ENCODE results near the gene ZNF468.
A peak's percentile ranks its signal among the peaks of the same experiment; 100 is the strongest.
"Not testable (repeated sequence)": the region's sequence is repeated elsewhere in the genome, so short reads cannot be mapped to it uniquely, and the experiment has no call there.

The ZNF468 gene

GRCh38 chr19:52857378-52858191 is at the start of gene ZNF468:
Gene ZNF468 (minus strand): TSS chr19:52857619. CDS start chr19:52854272, 3,347 bp downstream.
- DNase-seq (ENCODE audit: low spot score in 2 of 2): peak; percentile 31 to 81
- H3K4me1 ChIP-seq; H3K27me3 ChIP-seq (ENCODE audit: low read depth); H3K9me3 ChIP-seq; in situ Hi-C loops (cut with MboI; ENCODE audit: low sequenced_read_pairs); H3K36me3 ChIP-seq (replicated peaks): not testable (repeated sequence)
- H3K4me3 ChIP-seq: peak within 1 kb of the TSS; percentile 64

GRCh38 chr19:52904052-52904780 is 46.8 kb upstream of the ZNF468 start:
- DNase-seq (ENCODE audit: low spot score in 2 of 2); in situ Hi-C loops (cut with MboI; ENCODE audit: low sequenced_read_pairs): not testable (repeated sequence)

GRCh38 chr19:52901842-52902241 is 44.4 kb upstream of the ZNF468 start:
- Histone ChIP-seq H3K4me3 (no peak overlapping the region), H3K27me3 (ENCODE audit: low read depth) (no peaks in the 10 kb centered on the region), H3K9me3 (no peaks in the 10 kb centered on the region), H3K4me1 (no peaks in the 10 kb centered on the region), H3K36me3 (replicated peaks) (peaks cover 9% of the 10 kb centered on the region)
- no peak for DNase-seq (ENCODE audit: low spot score in 2 of 2)
- in situ Hi-C loops (cut with MboI; ENCODE audit: low sequenced_read_pairs): no loop called here

More at GRCh38 chr19:52904052-52904780, 46.8 kb upstream of the ZNF468 start:
- not testable (repeated sequence) for H3K4me1 ChIP-seq; H3K4me3 ChIP-seq; H3K27me3 ChIP-seq (ENCODE audit: low read depth); H3K9me3 ChIP-seq
- H3K36me3 ChIP-seq (replicated peaks): peaks cover 25% of the 10 kb centered on the region

- H3K4me1 ChIP-seq; H3K9me3 ChIP-seq; H3K4me3 ChIP-seq; in situ Hi-C loops (cut with MboI; ENCODE audit: low sequenced_read_pairs); DNase-seq (ENCODE audit: low spot score in 2 of 2); H3K27me3 ChIP-seq (ENCODE audit: low read depth); H3K36me3 ChIP-seq (replicated peaks): not testable (repeated sequence)
Measured at GRCh38 chr19:52898596-52898995, 41.2 kb upstream of the ZNF468 start.

- Histone ChIP-seq H3K4me3 (no peak overlapping the region), H3K36me3 (replicated peaks) (no peaks in the 10 kb centered on the region), H3K9me3 (no peaks in the 10 kb centered on the region), H3K27me3 (ENCODE audit: low read depth) (no peaks in the 10 kb centered on the region), H3K4me1 (no peaks in the 10 kb centered on the region)
- in situ Hi-C loops (cut with MboI; ENCODE audit: low sequenced_read_pairs): no loop called here
- no peak for DNase-seq (ENCODE audit: low spot score in 2 of 2)
Measured at GRCh38 chr19:52898101-52898500, 40.7 kb upstream of the ZNF468 start.

- H3K36me3 ChIP-seq (replicated peaks): no peaks in the 10 kb centered on the region
- no peaks in the 10 kb centered on the region for H3K9me3 ChIP-seq
- no peaks in the 10 kb centered on the region for H3K27me3 ChIP-seq (ENCODE audit: low read depth)
- DNase-seq (ENCODE audit: low spot score in 2 of 2): no peak
- H3K4me1 ChIP-seq: no peaks in the 10 kb centered on the region
- H3K4me3 ChIP-seq: no peak within 1 kb of the TSS
- in situ Hi-C loops (cut with MboI; ENCODE audit: low sequenced_read_pairs): no loop called here
Measured at GRCh38 chr19:52897138-52897935, 39.9 kb upstream of the ZNF468 start, which contains the start of gene ZNF320. Gene ZNF320 (minus strand): TSS chr19:52897635. CDS start chr19:52890255, 7,380 bp downstream.

- no peak for DNase-seq (ENCODE audit: low spot score in 2 of 2)
- Histone ChIP-seq H3K27me3 (ENCODE audit: low read depth) (no peaks in the 10 kb centered on the region), H3K4me1 (no peaks in the 10 kb centered on the region), H3K4me3 (no peak overlapping the region), H3K36me3 (replicated peaks) (no peaks in the 10 kb centered on the region), H3K9me3 (no peaks in the 10 kb centered on the region)
- in situ Hi-C loops (cut with MboI; ENCODE audit: low sequenced_read_pairs): no loop called here
Measured at GRCh38 chr19:52896431-52897137, 39.2 kb upstream of the ZNF468 start.

GRCh38 chr19:52891336-52891735 is 33.9 kb upstream of the ZNF468 start:
- no peak overlapping the region for H3K4me3 ChIP-seq
- H3K27me3 ChIP-seq (ENCODE audit: low read depth): no peaks in the 10 kb centered on the region
- H3K4me1 ChIP-seq: no peaks in the 10 kb centered on the region
- in situ Hi-C loops (cut with MboI; ENCODE audit: low sequenced_read_pairs): no loop called here
- H3K36me3 ChIP-seq (replicated peaks): no peaks in the 10 kb centered on the region
- no peaks in the 10 kb centered on the region for H3K9me3 ChIP-seq
- no peak for DNase-seq (ENCODE audit: low spot score in 2 of 2)

- in situ Hi-C loops (cut with MboI; ENCODE audit: low sequenced_read_pairs): no loop called here
- H3K36me3 ChIP-seq (replicated peaks): no peaks in the 10 kb centered on the region
- H3K4me1 ChIP-seq: no peaks in the 10 kb centered on the region
- DNase-seq (ENCODE audit: low spot score in 2 of 2): no peak
- H3K27me3 ChIP-seq (ENCODE audit: low read depth): no peaks in the 10 kb centered on the region
- H3K9me3 ChIP-seq: no peaks in the 10 kb centered on the region
- H3K4me3 ChIP-seq: no peak overlapping the region
Measured at GRCh38 chr19:52889931-52890330, 32.5 kb upstream of the ZNF468 start.

GRCh38 chr19:52889076-52889475 is 31.7 kb upstream of the ZNF468 start:
- Histone ChIP-seq H3K4me3 (no peak overlapping the region), H3K9me3 (no peaks in the 10 kb centered on the region), H3K36me3 (replicated peaks) (no peaks in the 10 kb centered on the region), H3K4me1 (no peaks in the 10 kb centered on the region), H3K27me3 (ENCODE audit: low read depth) (no peaks in the 10 kb centered on the region)
- no peak for DNase-seq (ENCODE audit: low spot score in 2 of 2)
- in situ Hi-C loops (cut with MboI; ENCODE audit: low sequenced_read_pairs): no loop called here

GRCh38 chr19:52880895-52881389 is 23.5 kb upstream of the ZNF468 start:
- Histone ChIP-seq H3K36me3 (replicated peaks) (no peaks in the 10 kb centered on the region), H3K4me3 (no peak overlapping the region), H3K4me1 (no peaks in the 10 kb centered on the region), H3K27me3 (ENCODE audit: low read depth) (no peaks in the 10 kb centered on the region), H3K9me3 (no peaks in the 10 kb centered on the region; the same call in none of the 2 replicates)
- in situ Hi-C loops (cut with MboI; ENCODE audit: low sequenced_read_pairs): no loop called here
- DNase-seq (ENCODE audit: low spot score in 2 of 2): no peak

- H3K9me3 ChIP-seq; H3K4me1 ChIP-seq; DNase-seq (ENCODE audit: low spot score in 2 of 2); in situ Hi-C loops (cut with MboI; ENCODE audit: low sequenced_read_pairs); H3K27me3 ChIP-seq (ENCODE audit: low read depth); H3K36me3 ChIP-seq (replicated peaks); H3K4me3 ChIP-seq: not testable (repeated sequence)
Measured at GRCh38 chr19:52872996-52873395, 15.6 kb upstream of the ZNF468 start.

GRCh38 chr19:52871466-52871865 is 14.0 kb upstream of the ZNF468 start:
- Histone ChIP-seq H3K27me3 (ENCODE audit: low read depth) (no peaks in the 10 kb centered on the region), H3K36me3 (replicated peaks) (no peaks in the 10 kb centered on the region), H3K9me3 (no peaks in the 10 kb centered on the region), H3K4me1 (no peaks in the 10 kb centered on the region), H3K4me3 (no peak overlapping the region)
- in situ Hi-C loops (cut with MboI; ENCODE audit: low sequenced_read_pairs): no loop called here
- no peak for DNase-seq (ENCODE audit: low spot score in 2 of 2)
